IPS-18a (cell line): ENCODE measurements around the gene GNPDA1.

Experiments
- H3K27ac ChIP-seq: one replicate; pipeline ENCODE4 v1.5.1; 2013; ENCODE audit warnings: low read length
- H3K27me3 ChIP-seq: one replicate; pipeline ENCODE4 v1.6.1; 2013; ENCODE audit warnings: mild to moderate bottlenecking, low read length; ENCODE audit not compliant: control insufficient read depth, insufficient read depth
- H3K36me3 ChIP-seq: one replicate; pipeline ENCODE4 v1.6.1; 2013; ENCODE audit warnings: low read depth, low read length; ENCODE audit not compliant: control insufficient read depth
- H3K4me1 ChIP-seq: one replicate; pipeline ENCODE4 v1.6.1; 2013; ENCODE audit warnings: low read depth, low read length; ENCODE audit not compliant: control insufficient read depth
- H3K4me3 ChIP-seq: one replicate; pipeline ENCODE4 v1.5.1; 2013; ENCODE audit warnings: low read length
- H3K9ac ChIP-seq: one replicate; pipeline ENCODE4 v1.6.1; 2013; ENCODE audit warnings: mild to moderate bottlenecking, low read length, moderate library complexity
- H3K9me3 ChIP-seq: one replicate; pipeline ENCODE4 v1.6.1; 2013; ENCODE audit warnings: low read depth, low read length; ENCODE audit not compliant: control insufficient read depth

Gene GNPDA1

GRCh38 chr5:142017832-142018427 lies 5.1 kb upstream of the GNPDA1 start:
- Histone ChIP-seq H3K9me3 (peaks cover 3% of the 10 kb centered on the region), H3K27me3 (peaks cover 7% of the 10 kb centered on the region), H3K36me3 (no peaks in the 10 kb centered on the region), H3K9ac (no peak overlapping the region), H3K27ac (no peak overlapping the region), H3K4me3 (no peak overlapping the region), H3K4me1 (peaks cover 7% of the 10 kb centered on the region)

GRCh38 chr5:142016556-142016955 lies 3.7 kb upstream of the GNPDA1 start:
- peaks cover 3% of the 10 kb centered on the region for H3K9me3 ChIP-seq
- H3K4me1 ChIP-seq, result peaks cover 7% of the 10 kb centered on the region
- no peak overlapping the region for H3K27ac ChIP-seq
- no peak overlapping the region for H3K4me3 ChIP-seq
- no peaks in the 10 kb centered on the region for H3K36me3 ChIP-seq
- no peak overlapping the region for H3K9ac ChIP-seq
- no peaks in the 10 kb centered on the region for H3K27me3 ChIP-seq

- Histone ChIP-seq H3K4me3 (no peak overlapping the region), H3K4me1 (peaks cover 7% of the 10 kb centered on the region), H3K27me3 (no peaks in the 10 kb centered on the region), H3K9me3 (peaks cover 3% of the 10 kb centered on the region), H3K9ac (no peak overlapping the region), H3K36me3 (no peaks in the 10 kb centered on the region), H3K27ac (no peak overlapping the region)
These were observed 3.1 kb upstream of the GNPDA1 start for GRCh38 chr5:142015781-142016533.

- Histone ChIP-seq H3K9me3 (peaks cover under 1% of the 10 kb centered on the region), H3K4me3 (no peak overlapping the region), H3K36me3 (no peaks in the 10 kb centered on the region), H3K27me3 (no peaks in the 10 kb centered on the region), H3K9ac (no peak overlapping the region), H3K4me1 (peaks cover 7% of the 10 kb centered on the region), H3K27ac (no peak overlapping the region)
These were observed 2.2 kb upstream of the GNPDA1 start for GRCh38 chr5:142014911-142015584.

GRCh38 chr5:142013734-142014521 lies 1.1 kb upstream of the GNPDA1 start:
- Histone ChIP-seq H3K36me3 (no peaks in the 10 kb centered on the region), H3K4me1 (peaks cover 7% of the 10 kb centered on the region), H3K27me3 (no peaks in the 10 kb centered on the region), H3K4me3 (no peak overlapping the region), H3K9me3 (no peaks in the 10 kb centered on the region), H3K9ac (no peak overlapping the region), H3K27ac (no peak overlapping the region)

GRCh38 chr5:142012186-142012785 lies 541 bp downstream of the GNPDA1 start:
- H3K27ac ChIP-seq, result peak overlapping the region; percentile 68
- H3K36me3 ChIP-seq, result peaks cover 3% of the 10 kb centered on the region
- peaks cover 7% of the 10 kb centered on the region for H3K4me1 ChIP-seq
- H3K4me3 ChIP-seq, result peak overlapping the region; percentile 91
- no peaks in the 10 kb centered on the region for H3K27me3 ChIP-seq
- no peaks in the 10 kb centered on the region for H3K9me3 ChIP-seq
- peak overlapping the region; percentile 84 for H3K9ac ChIP-seq

- no peaks in the 10 kb centered on the region for H3K9me3 ChIP-seq
- no peaks in the 10 kb centered on the region for H3K27me3 ChIP-seq
- no peak overlapping the region for H3K27ac ChIP-seq
- H3K4me1 ChIP-seq, result peaks cover 7% of the 10 kb centered on the region
- peak overlapping the region; percentile 91 for H3K4me3 ChIP-seq
- no peak overlapping the region for H3K9ac ChIP-seq
- peaks cover 3% of the 10 kb centered on the region for H3K36me3 ChIP-seq
These were observed 1.1 kb downstream of the GNPDA1 start for GRCh38 chr5:142011572-142012185.

- H3K36me3 ChIP-seq, result peaks cover 17% of the 10 kb centered on the region
- no peaks in the 10 kb centered on the region for H3K27me3 ChIP-seq
- H3K27ac ChIP-seq, result no peak overlapping the region
- peaks cover 7% of the 10 kb centered on the region for H3K4me1 ChIP-seq
- H3K9ac ChIP-seq, result no peak overlapping the region
- no peak overlapping the region for H3K4me3 ChIP-seq
- no peaks in the 10 kb centered on the region for H3K9me3 ChIP-seq
These were observed 2.9 kb downstream of the GNPDA1 start for GRCh38 chr5:142009886-142010285.

GRCh38 chr5:142008813-142009212 lies 4.0 kb downstream of the GNPDA1 start:
- H3K4me3 ChIP-seq, result no peak overlapping the region
- H3K9ac ChIP-seq, result no peak overlapping the region
- H3K36me3 ChIP-seq, result peaks cover 27% of the 10 kb centered on the region

GRCh38 chr5:142007237-142007544 lies 5.6 kb downstream of the GNPDA1 start:
- H3K27ac ChIP-seq, result no peak overlapping the region
- H3K9me3 ChIP-seq, result no peaks in the 10 kb centered on the region
- no peaks in the 10 kb centered on the region for H3K27me3 ChIP-seq
- no peaks in the 10 kb centered on the region for H3K4me1 ChIP-seq
- H3K9ac ChIP-seq, result no peak overlapping the region
- H3K36me3 ChIP-seq, result peaks cover 39% of the 10 kb centered on the region
- no peak overlapping the region for H3K4me3 ChIP-seq

More at GRCh38 chr5:142008813-142009212, 4.0 kb downstream of the GNPDA1 start:
- Histone ChIP-seq H3K9me3 (no peaks in the 10 kb centered on the region), H3K27me3 (no peaks in the 10 kb centered on the region), H3K4me1 (peaks cover 7% of the 10 kb centered on the region), H3K27ac (no peak overlapping the region)
